ENCODE results near the gene PRKCH. TPM values are rescaled to one million over a fixed set of nuclear protein-coding genes. Genes with fewer than 3 reads are reported as not detected.
A peak's percentile ranks its signal among the peaks of the same experiment; 100 is the strongest.

Gene PRKCH
- total RNA-seq, 1 donor from 2014 or later: 9.0 TPM

DNA sequence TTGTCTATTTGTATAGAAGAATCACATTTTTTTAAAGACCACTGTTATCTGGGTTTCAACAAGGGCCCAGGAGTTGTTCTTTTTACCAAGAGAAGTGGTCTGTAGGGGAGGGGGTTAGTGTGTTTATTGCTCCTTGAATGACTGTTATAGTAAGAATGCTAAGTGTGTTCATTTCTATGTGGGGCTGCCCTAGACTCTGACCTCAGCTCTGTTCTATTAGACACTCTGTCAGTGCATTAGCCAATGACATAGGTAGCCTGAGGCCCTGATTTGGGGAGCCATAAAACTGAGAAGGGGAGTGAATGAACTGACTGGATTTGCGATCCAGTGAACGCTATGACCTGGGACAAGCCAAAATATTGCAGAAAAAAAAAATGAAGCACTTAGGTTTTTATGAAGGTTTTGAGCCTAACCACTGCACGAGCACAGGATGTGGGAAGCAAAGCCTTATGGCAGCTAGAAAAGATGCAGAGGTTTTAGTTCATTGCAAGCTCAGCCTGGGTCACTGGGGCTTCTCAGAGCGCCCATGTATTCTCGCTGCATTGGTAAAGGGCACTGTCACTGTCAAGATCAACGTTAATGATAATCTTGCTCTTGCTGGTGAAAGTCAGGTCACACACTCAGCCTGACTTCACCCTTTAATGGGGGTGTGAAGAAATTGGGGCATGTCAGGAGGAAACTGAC is 63.8 kb downstream of the PRKCH start:
- peaks cover 10% of the 10 kb centered on the region for H3K4me1 Mint-ChIP-seq
- TF ChIP-seq, protein P1, sequence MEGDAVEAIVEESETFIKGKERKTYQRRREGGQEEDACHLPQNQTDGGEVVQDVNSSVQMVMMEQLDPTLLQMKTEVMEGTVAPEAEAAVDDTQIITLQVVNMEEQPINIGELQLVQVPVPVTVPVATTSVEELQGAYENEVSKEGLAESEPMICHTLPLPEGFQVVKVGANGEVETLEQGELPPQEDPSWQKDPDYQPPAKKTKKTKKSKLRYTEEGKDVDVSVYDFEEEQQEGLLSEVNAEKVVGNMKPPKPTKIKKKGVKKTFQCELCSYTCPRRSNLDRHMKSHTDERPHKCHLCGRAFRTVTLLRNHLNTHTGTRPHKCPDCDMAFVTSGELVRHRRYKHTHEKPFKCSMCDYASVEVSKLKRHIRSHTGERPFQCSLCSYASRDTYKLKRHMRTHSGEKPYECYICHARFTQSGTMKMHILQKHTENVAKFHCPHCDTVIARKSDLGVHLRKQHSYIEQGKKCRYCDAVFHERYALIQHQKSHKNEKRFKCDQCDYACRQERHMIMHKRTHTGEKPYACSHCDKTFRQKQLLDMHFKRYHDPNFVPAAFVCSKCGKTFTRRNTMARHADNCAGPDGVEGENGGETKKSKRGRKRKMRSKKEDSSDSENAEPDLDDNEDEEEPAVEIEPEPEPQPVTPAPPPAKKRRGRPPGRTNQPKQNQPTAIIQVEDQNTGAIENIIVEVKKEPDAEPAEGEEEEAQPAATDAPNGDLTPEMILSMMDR (IDR thresholded peaks at IDR 0.05; ENCODE audit: unreplicated experiment): no peak
- no peaks in the 10 kb centered on the region for H3K9me3 Mint-ChIP-seq
- no peaks in the 10 kb centered on the region for H3K27me3 Mint-ChIP-seq (ENCODE audit: low read depth)
- DNase-seq (ENCODE audit: low spot score in 2 of 2, unreplicated experiment in 2 of 2): no peak
- no peak overlapping the region for H3K4me3 Mint-ChIP-seq
- H3K36me3 Mint-ChIP-seq: no peaks in the 10 kb centered on the region
- no peak overlapping the region for H3K27ac Mint-ChIP-seq

DNA sequence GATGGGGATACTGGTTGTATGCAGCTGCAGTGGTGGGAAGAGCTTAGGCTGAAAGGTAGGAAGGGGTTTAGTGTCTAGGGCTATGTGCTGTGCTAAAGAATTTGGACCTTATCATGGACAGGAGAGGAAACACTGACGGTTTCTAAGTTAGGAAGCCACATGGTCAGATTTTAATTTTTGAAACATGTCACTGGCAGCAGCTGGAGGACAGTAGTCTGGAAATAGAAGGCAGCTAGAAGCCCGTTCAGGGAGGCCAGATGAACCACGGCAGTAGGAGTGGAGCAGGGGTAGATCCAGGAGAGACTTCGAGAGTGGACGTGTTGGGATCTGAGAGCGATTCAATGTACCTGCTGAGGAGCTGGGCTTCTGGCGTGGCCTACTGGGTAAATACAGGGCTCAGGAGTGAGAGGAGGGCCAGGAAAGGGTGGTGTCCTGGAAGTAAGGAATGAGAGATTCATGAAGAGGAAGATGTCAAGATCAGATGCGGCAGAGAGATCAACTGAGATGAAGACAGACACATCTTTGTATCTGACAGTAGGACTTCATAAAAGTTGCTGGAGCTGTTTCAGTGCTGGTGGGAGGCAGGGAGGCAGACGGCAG is 64.9 kb downstream of the PRKCH start:
- TF ChIP-seq, protein P1 (IDR thresholded peaks at IDR 0.05; ENCODE audit: unreplicated experiment): no peak
- H3K36me3 Mint-ChIP-seq: no peaks in the 10 kb centered on the region
- no peak overlapping the region for H3K27ac Mint-ChIP-seq
- no peaks in the 10 kb centered on the region for H3K27me3 Mint-ChIP-seq (ENCODE audit: low read depth)
- DNase-seq (ENCODE audit: low spot score in 2 of 2, unreplicated experiment in 2 of 2): no peak
- H3K9me3 Mint-ChIP-seq: no peaks in the 10 kb centered on the region
- H3K4me3 Mint-ChIP-seq: no peak overlapping the region
- peaks cover 11% of the 10 kb centered on the region for H3K4me1 Mint-ChIP-seq

- Mint-ChIP-seq H3K27me3 (ENCODE audit: low read depth) (no peaks in the 10 kb centered on the region), H3K9me3 (no peaks in the 10 kb centered on the region), H3K4me1 (peaks cover 11% of the 10 kb centered on the region), H3K4me3 (no peak overlapping the region), H3K36me3 (no peaks in the 10 kb centered on the region), H3K27ac (no peak overlapping the region)
- TF ChIP-seq, protein P1 (IDR thresholded peaks at IDR 0.05; ENCODE audit: unreplicated experiment): no peak
- DNase-seq (ENCODE audit: low spot score in 2 of 2, unreplicated experiment in 2 of 2): no peak
Observed at GRCh38 chr14:61387076-61387475, 65.7 kb downstream of the PRKCH start.

DNA sequence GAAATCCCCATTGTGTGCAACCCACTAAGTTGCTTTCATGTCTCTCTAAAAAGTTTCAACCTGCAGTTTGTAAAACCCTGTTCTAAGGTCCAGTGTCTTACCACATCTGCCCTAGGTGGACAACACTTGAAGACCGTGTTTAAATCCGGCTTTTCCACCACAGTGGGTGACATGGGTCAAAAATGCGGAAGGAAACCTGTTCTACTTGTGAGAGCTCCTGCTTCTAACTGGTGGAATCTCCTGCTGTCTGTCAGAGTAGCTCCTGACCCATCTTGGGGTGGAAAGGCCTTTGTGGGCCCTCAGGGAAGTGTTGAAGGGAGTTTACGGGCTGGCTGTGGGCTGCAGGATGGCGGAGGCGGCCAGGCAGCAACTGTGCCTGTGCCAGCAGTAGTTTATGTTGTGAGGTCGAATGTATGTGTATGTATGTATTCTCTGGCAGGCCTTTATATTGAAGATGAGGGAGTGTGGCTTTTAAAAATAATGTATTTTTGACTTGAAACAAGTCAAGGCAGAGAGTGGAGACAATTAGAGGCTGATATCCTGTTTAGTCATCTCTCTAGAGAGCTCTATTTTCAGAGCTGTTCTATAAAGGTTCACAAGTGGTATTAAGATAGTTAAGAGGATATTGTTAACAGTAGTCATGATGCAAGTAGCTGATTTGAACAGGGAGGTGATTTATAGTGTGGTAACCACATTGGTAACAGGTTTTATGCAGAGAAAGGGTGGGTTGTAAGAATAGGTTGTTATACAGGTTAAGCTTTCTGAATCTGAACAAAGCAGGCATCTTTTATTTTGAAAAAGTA is 67.0 kb downstream of the PRKCH start:
- TF ChIP-seq, protein P1 (IDR thresholded peaks at IDR 0.05; ENCODE audit: unreplicated experiment): no peak
- peak overlapping the region; percentile 80 for H3K27ac Mint-ChIP-seq
- H3K27me3 Mint-ChIP-seq (ENCODE audit: low read depth): no peaks in the 10 kb centered on the region

GRCh38 chr14:61388976-61389576 is 67.7 kb downstream of the PRKCH start:
- DNase-seq (ENCODE audit: low spot score in 2 of 2, unreplicated experiment in 2 of 2): no peak
- Mint-ChIP-seq H3K4me3 (no peak overlapping the region), H3K27ac (peak overlapping the region; percentile 80), H3K9me3 (no peaks in the 10 kb centered on the region), H3K4me1 (peaks cover 11% of the 10 kb centered on the region), H3K27me3 (ENCODE audit: low read depth) (no peaks in the 10 kb centered on the region), H3K36me3 (no peaks in the 10 kb centered on the region)
- TF ChIP-seq, protein P1 (IDR thresholded peaks at IDR 0.05; ENCODE audit: unreplicated experiment): no peak

More for the DNA sequence above, 67.0 kb downstream of the PRKCH start:
- no peak overlapping the region for H3K4me3 Mint-ChIP-seq
- no peaks in the 10 kb centered on the region for H3K36me3 Mint-ChIP-seq
- peaks cover 11% of the 10 kb centered on the region for H3K4me1 Mint-ChIP-seq
- DNase-seq (ENCODE audit: low spot score in 2 of 2, unreplicated experiment in 2 of 2): no peak
- H3K9me3 Mint-ChIP-seq: no peaks in the 10 kb centered on the region
